ENCODE data around the gene MBD3.

MBD3 gene

DNA sequence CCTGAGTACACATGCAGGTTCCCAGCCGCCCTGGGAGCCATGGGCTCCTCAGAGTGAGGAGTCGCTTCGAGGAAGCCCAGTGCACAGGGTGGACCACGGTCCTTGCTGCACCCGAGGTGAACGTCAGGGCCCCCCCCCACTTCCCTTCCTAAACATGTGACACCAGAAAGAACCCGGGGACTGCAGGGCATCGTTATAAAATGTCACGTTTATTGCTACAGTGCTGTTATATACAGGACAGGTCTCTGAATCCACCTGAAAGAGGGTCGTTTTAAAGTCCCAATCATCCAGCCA lies 16.4 kb upstream of the MBD3 start:
- peaks cover 0 to 22% (median 18%) of the 10 kb centered on the region in 4 donors for H3K4me1 ChIP-seq
- H3K27me3 ChIP-seq: no peaks in the 10 kb centered on the region
- no peak for DNase-seq
- TF ChIP-seq, protein P1, sequence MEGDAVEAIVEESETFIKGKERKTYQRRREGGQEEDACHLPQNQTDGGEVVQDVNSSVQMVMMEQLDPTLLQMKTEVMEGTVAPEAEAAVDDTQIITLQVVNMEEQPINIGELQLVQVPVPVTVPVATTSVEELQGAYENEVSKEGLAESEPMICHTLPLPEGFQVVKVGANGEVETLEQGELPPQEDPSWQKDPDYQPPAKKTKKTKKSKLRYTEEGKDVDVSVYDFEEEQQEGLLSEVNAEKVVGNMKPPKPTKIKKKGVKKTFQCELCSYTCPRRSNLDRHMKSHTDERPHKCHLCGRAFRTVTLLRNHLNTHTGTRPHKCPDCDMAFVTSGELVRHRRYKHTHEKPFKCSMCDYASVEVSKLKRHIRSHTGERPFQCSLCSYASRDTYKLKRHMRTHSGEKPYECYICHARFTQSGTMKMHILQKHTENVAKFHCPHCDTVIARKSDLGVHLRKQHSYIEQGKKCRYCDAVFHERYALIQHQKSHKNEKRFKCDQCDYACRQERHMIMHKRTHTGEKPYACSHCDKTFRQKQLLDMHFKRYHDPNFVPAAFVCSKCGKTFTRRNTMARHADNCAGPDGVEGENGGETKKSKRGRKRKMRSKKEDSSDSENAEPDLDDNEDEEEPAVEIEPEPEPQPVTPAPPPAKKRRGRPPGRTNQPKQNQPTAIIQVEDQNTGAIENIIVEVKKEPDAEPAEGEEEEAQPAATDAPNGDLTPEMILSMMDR (IDR thresholded peaks at IDR 0.05): no peak
- no peaks in the 10 kb centered on the region for H3K9me3 ChIP-seq
- no peak overlapping the region for H3K27ac ChIP-seq
- H3K4me3 ChIP-seq: no peak overlapping the region
- intact Hi-C loops (cut with DNase I; ENCODE audit: low total_unique reads): no loop called here
- H3K36me3 ChIP-seq: peaks cover 32 to 52% (median 37%) of the 10 kb centered on the region in 3 donors

DNA sequence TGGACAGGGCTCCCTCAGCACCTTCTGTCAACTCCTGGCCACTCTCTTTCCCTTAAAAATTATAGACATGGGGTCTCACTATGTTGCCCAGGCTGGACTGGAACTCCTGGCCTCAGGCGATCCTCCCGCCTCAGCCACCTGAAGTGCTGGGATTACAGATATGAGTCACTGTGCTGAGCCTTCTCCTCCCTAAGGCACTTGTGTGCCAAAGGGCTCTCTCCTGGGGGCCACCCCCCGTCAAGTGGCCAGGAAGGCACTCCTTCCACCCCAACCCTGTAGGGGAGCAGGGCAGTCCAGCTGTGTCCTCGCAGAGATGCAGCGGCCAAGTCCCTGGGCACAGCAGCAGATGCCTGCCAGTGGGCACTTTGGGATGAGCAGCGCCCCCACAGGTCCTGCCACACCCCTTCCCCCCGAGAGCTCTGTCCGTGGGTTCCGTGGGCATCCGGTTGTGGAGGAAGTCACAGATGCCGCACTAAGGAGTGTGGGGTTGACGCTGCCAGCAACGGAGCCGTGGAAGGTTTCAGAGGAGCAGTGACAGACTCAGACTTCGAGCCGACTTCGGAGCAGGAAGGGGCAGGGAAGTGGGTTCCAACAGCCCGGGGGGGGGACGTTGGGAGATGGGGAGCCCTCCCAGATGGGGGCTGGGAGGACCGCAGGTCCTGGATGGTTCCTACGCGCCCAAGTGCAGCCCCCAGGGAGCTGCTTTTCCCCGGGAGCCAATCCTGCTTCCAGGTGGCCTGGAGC lies 15.9 kb upstream of the MBD3 start:
- TF ChIP-seq, protein P1 (IDR thresholded peaks at IDR 0.05): no peak
- no peak overlapping the region for H3K27ac ChIP-seq
- H3K4me3 ChIP-seq: no peak overlapping the region
- peaks cover 31 to 47% (median 32%) of the 10 kb centered on the region in 3 donors for H3K36me3 ChIP-seq
- no peak for DNase-seq
- H3K27me3 ChIP-seq: no peaks in the 10 kb centered on the region
- peaks cover 0 to 27% (median 23%) of the 10 kb centered on the region in 4 donors for H3K4me1 ChIP-seq
- H3K9me3 ChIP-seq: no peaks in the 10 kb centered on the region
- intact Hi-C loops (cut with DNase I; ENCODE audit: low total_unique reads): no loop called here

DNA sequence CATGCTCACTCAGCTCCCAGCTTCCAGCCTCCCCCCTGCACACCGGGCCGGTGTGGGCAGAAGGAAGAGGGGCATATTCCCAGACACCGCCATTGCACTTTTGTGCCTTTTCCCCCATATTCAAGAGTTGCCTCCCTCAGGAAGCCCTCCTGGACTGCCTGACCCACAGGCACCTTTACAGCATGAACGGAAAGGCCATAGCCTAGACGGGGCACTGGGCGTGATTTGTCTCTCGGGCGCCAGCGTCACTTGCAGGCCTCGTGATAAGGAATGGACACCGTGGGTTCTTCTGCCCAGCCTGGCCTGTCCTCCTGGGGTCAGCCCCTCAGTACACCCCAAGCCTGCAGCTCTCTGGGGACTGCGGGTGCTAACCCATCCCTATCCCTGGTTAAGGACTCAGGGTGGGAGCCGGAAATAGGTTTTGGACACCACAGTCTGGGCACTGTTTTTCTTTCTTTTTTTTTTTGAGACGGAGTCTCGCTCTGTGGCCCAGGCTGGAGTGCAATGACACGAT lies 13.5 kb upstream of the MBD3 start:
- H3K4me3 ChIP-seq: peak overlapping the region; percentile 80 to 99
- no peaks in the 10 kb centered on the region for H3K27me3 ChIP-seq
- DNase-seq: peak in 1 of 2 donors; percentile 28
- H3K27ac ChIP-seq: peak overlapping the region; percentile 84 to 94
- TF ChIP-seq, protein P1 (IDR thresholded peaks at IDR 0.05): no peak
- H3K4me1 ChIP-seq: peaks cover 0 to 39% (median 31%) of the 10 kb centered on the region in 4 donors
- H3K36me3 ChIP-seq: peaks cover 11 to 32% (median 16%) of the 10 kb centered on the region in 3 donors
- intact Hi-C loops (cut with DNase I; ENCODE audit: low total_unique reads): loop anchor here (2.0 kb wide), 1 partner anchor 45 kb away; no protein-coding TSS in a partner anchor
- no peaks in the 10 kb centered on the region for H3K9me3 ChIP-seq

DNA sequence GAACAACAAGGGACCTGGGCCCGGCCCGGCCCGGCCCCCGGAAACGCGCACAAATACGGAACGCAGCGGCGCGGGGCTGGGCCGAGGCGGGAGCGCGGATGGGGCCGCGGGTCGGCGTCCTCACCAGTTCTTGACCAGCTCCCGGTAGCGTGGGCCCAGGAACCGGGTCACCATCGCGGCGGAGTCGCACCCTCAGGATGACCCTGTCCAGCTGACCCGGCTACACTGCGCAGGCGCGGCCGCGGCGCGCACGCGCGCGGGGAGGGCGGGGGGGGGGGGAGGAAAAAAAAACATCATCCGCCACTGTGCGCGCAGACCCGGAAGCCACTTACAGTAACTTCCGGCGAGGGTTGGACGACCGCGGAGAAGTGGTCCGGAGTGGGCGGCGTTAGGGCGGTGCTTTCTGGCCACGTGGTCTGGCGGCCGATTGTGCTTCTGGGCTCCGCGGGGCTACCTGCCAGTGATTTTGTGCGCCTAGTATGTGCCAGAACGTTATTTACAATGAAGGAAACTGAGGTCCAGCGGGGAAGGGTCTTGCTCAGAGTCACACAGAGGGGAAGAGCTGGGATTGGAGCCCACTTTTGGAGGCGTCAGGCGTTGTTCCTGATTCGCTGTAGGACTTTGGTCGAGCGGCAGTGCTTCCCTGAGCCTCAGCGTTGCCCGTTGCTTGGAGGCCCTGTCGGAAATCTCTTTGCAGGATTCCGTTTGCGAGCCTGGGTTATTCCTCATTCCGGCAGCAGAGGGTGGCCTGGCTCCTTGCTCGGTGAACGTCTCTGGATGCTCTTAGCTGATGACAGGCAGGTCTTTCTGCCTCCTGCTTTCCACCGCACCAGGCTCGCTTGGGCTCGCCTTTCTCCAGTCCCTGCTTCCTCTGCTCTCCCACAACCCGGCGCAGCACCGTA lies 12.8 kb upstream of the MBD3 start, which contains the start of gene UQCR11:
Gene UQCR11, minus strand, starts transcription at position 227 of the 902 bp plus-strand sequence. Its CDS starts 53 bp downstream, at position 174.
- Histone ChIP-seq H3K27ac (peak within 1 kb of the TSS; percentile 84 to 94), H3K4me1 (peaks cover 0 to 39% (median 31%) of the 10 kb centered on the region in 4 donors), H3K4me3 (peak within 1 kb of the TSS; percentile 80 to 99), H3K36me3 (peaks cover 4 to 25% (median 12%) of the 10 kb centered on the region in 3 donors), H3K27me3 (no peaks in the 10 kb centered on the region), H3K9me3 (no peaks in the 10 kb centered on the region)
- intact Hi-C loops (cut with DNase I; ENCODE audit: low total_unique reads): loop anchor here (2.0 kb wide), 1 partner anchor 45 kb away; no protein-coding TSS in a partner anchor
- TF ChIP-seq, protein P1 (IDR thresholded peaks at IDR 0.05): peak; percentile 56 to 76
- peak; percentile 95 to 97 for DNase-seq

DNA sequence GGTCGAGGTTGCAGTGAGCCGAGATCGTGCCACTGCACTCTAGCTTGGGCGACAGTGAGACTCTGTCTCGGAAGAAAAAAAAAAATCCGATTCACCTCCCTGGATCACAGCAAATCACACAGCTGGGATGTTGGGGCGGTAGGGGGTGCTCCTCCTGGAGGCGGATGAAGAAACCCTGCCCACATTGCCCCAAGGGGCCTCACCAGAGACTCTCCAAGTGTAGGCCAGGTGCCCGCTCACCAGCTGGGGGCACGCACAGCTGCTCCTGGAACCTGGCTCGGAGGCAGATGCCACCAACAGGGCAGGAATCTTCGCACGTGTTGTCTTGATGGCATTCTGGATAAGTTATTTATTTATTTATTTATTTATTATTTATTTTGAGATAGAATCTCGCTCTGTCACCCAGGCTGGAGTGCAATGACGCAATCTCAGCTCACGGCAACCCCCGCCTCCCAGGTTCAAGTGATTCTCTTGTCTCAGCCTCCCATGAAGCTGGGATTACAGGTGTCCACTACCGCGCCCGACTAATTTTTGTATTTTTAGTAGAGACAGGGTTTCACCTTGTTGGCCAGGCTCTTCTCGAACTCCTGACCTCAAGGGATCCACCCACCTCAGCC lies 9.5 kb upstream of the MBD3 start:
- H3K36me3 ChIP-seq: peaks cover 16 to 37% (median 33%) of the 10 kb centered on the region in 3 donors
- intact Hi-C loops (cut with DNase I; ENCODE audit: low total_unique reads): no loop called here

More for the DNA sequence above, 9.5 kb upstream of the MBD3 start:
- no peak for DNase-seq
- Histone ChIP-seq H3K4me3 (no peak overlapping the region), H3K9me3 (no peaks in the 10 kb centered on the region), H3K27ac (no peak overlapping the region), H3K27me3 (no peaks in the 10 kb centered on the region), H3K4me1 (peaks cover 0 to 42% (median 31%) of the 10 kb centered on the region in 4 donors)
- TF ChIP-seq, protein P1 (IDR thresholded peaks at IDR 0.05): no peak

Measured in tibial artery (tissue), 4 donors.